Measurements from ENCODE around the gene DHX9. TPM values are rescaled to one million over a fixed set of nuclear protein-coding genes. Genes with fewer than 3 reads are reported as not detected.
A peak's percentile ranks its signal among the peaks of the same experiment; 100 is the strongest.

Gene DHX9
- total and polyA plus RNA-seq, 2 of the 13 experiments (the other 11 are each of a cell fraction or from before 2014, with no cell fraction given): 84.8 to 211 TPM

- TF ChIP-seq CHD2 (IDR thresholded peaks at IDR 0.05; ENCODE audit: low read depth, low read length) (peak; percentile 49), ZNF607 (CRISPR knock-in tag; IDR thresholded peaks at IDR 0.05; ENCODE audit: borderline replicate concordance) (peak; percentile 79), MEIS2 (CRISPR knock-in tag; IDR thresholded peaks at IDR 0.05) (no peak), ZNF775 (CRISPR knock-in tag; IDR thresholded peaks at IDR 0.05; ENCODE audit: borderline replicate concordance) (no peak), RNF219 (CRISPR knock-in tag; IDR thresholded peaks at IDR 0.05) (no peak), FUBP1 (CRISPR knock-in tag; IDR thresholded peaks at IDR 0.05; ENCODE audit: borderline replicate concordance) (no peak), ZSCAN20 (CRISPR knock-in tag; IDR thresholded peaks at IDR 0.05; ENCODE audit: borderline replicate concordance) (no peak), ZNF326 (CRISPR knock-in tag; IDR thresholded peaks at IDR 0.05; ENCODE audit: borderline replicate concordance) (no peak), RBFOX2 (IDR thresholded peaks at IDR 0.05; ENCODE audit: low read depth, low read length) (peak; percentile 95), MYPOP (CRISPR knock-in tag; IDR thresholded peaks at IDR 0.05) (peak; percentile 96), CTCF (CRISPR knock-in tag; IDR thresholded peaks at IDR 0.05) (peak; percentile 42; the same call in 1 of the 2 replicates), DRAP1 (CRISPR knock-in tag; IDR thresholded peaks at IDR 0.05) (peak; percentile 77), ZBTB20 (CRISPR knock-in tag; IDR thresholded peaks at IDR 0.05; ENCODE audit: borderline replicate concordance, low read depth) (no peak; the same call in 1 of the 2 replicates), ARID2 (CRISPR knock-in tag; IDR thresholded peaks at IDR 0.05; ENCODE audit: borderline replicate concordance) (peak; percentile 79; the same call in 1 of the 2 replicates), KDM3A (CRISPR knock-in tag; IDR thresholded peaks at IDR 0.05; ENCODE audit: low read depth) (no peak), ATF4 (CRISPR knock-in tag; IDR thresholded peaks at IDR 0.05) (no peak; a peak in 1 of 4 replicates), ZNF781 (CRISPR knock-in tag; IDR thresholded peaks at IDR 0.05; ENCODE audit: borderline replicate concordance, not compliant biosample characterization) (no peak), ZBTB7B (CRISPR knock-in tag; IDR thresholded peaks at IDR 0.05) (no peak), RFX5 (IDR thresholded peaks at IDR 0.05; ENCODE audit: low read depth, low read length) (peak; percentile 58; the same call in 1 of the 2 replicates)
Observed at GRCh38 chr1:182839209-182840066, at the start of gene DHX9 (continued).
